NCI-H1105 (cell line): ENCODE results near the gene FTO.
"Not testable (repeated sequence)": the region's sequence is repeated elsewhere in the genome, so short reads cannot be mapped to it uniquely, and the experiment has no call there.

ENCODE experiments used
- DNase-seq: peaks from one replicate; lab custom pipeline; 2025; lab: John Stamatoyannopoulos, UW

FTO gene

GRCh38 chr16:53703590-53704444 lies at the start of gene FTO, which contains the start of gene RPGRIP1L:
Gene FTO, plus strand, starts transcription at chr16:53704156.
Gene RPGRIP1L, minus strand, starts transcription at chr16:53703859. Its CDS starts 3,136 bp downstream, at chr16:53700723.
- DNase-seq, result peak; percentile 100

GRCh38 chr16:53654946-53655345 lies 49.0 kb upstream of the FTO start:
- DNase-seq, result no peak

- no peak for DNase-seq
Measured at GRCh38 chr16:53662072-53662471, 41.9 kb upstream of the FTO start.

GRCh38 chr16:53664724-53665345 lies 39.1 kb upstream of the FTO start:
- no peak for DNase-seq

DNA sequence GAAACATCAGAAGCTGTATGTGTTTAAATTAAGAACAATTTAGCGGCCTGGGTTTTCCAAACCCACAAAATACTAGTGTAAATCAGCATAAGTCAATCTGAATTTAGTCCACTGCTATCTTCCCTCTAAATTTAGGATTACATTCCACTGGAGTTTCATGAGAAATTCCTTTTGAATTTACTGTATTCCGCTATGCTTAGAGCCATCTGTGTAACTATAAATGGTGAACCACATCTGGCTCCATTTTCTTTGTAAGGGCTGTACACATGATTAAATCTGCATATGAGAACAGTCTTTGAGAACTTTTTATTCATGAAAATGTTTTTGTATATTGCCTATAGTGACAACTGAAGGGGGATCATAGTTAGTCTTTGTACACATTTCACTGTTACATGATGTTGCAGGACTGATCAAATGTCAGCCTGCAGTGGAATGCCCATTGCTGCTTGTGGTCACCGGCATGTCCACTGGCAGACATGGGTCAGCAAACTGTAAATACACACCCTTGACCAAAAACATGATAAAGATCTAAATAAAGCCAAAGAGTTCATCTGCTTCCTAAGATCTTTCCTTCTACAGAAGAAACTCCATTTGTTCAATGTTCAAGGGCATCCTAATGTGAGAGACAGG lies 37.1 kb upstream of the FTO start:
- no peak for DNase-seq

- no peak for DNase-seq
Measured at GRCh38 chr16:53668869-53669268, 35.1 kb upstream of the FTO start.

GRCh38 chr16:53672461-53672860 lies 31.5 kb upstream of the FTO start:
- no peak for DNase-seq

DNA sequence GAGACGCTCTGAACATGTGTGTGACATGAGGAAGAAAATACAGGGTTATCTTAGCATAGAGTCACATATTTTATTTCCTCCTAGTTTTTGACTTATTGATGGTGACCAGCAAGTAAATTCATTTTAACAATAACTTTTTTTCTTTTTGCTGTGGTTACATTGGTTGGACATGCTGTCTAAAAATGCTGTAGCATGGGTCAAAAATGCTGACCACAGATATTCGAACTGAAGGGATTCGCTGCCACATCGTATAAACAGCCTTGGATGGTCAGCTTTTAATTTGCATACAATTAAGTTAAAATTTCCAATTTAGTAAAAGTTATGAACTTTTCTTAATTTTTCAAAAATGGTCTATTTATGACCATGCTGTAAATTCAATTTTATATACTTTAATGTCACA lies 30.8 kb upstream of the FTO start:
- no peak for DNase-seq

GRCh38 chr16:53678155-53678554 lies 25.8 kb upstream of the FTO start:
- DNase-seq, result no peak

DNA sequence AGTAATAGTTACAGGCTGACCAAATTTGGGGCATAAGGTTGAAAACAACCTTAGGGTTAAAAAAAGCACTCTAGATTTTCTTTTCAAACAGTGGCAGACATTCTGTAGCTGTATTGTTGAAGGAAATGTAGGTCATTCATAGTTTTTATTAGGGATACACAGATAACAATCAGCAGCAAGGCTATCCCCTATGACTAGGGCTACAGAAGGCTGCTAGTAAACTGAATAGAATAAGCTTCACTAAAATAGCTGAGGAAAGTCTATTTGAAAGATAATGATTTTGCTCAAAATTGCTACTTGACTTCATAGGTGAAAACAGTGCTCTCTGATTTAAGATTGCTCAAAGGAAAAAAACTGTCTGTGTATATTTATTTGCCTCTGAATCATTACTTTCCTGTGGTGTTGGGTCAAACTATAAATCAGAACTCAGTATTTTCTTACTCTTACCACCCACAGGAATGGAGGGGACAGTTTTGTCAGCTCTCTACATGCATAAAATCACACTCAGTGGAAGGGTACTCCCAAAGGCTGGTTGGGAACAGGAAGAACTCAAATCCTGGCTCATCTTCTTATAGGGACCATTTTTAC lies 25.1 kb upstream of the FTO start:
- DNase-seq, result no peak

DNA sequence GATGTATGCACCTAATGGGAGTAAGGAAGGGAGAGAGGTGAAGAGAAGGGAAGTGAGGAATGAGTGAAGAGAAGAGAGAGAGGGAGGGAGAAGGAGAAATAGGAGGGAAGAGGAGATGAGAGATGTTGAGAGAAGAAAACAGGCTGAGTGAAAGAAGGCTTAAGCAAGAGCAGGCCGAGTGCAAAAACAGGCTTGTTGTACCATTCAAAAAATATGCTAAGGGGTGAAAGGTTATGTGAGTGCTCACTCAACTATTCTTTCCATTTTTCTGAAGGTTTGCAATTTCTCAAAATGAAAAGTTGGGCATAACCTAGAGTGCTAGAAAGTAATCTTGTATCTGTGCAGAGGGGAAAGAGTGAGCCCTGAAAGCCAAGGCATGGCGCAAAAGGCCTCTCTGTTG lies 23.2 kb upstream of the FTO start:
- no peak for DNase-seq

GRCh38 chr16:53681354-53681753 lies 22.6 kb upstream of the FTO start:
- DNase-seq, result no peak

- DNase-seq, result not testable (repeated sequence)
Measured at GRCh38 chr16:53685334-53685733, 18.6 kb upstream of the FTO start.

- no peak for DNase-seq
Measured at GRCh38 chr16:53686710-53687109, 17.2 kb upstream of the FTO start.

DNA sequence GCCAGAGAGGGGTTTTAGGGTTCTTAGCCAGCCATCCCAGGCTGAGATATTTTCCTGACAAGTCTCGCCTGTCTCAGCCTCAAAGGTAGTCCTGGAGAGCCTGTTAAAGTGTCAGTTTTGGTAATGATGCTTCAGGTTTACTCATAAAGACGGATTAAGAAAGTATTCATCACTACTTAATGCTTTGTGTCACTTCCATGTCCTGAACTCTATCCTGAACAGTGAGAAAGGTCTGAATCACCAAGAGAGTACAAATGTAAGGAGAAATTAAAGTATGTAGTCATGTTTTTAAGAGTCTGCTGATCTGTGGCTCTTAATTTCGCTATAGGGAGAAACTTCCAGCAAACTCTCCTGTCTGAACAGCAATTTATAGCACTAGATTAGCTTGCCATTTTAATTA lies 14.3 kb upstream of the FTO start:
- no peak for DNase-seq

GRCh38 chr16:53690771-53691170 lies 13.2 kb upstream of the FTO start:
- DNase-seq, result no peak

GRCh38 chr16:53692146-53692545 lies 11.8 kb upstream of the FTO start:
- no peak for DNase-seq

DNA sequence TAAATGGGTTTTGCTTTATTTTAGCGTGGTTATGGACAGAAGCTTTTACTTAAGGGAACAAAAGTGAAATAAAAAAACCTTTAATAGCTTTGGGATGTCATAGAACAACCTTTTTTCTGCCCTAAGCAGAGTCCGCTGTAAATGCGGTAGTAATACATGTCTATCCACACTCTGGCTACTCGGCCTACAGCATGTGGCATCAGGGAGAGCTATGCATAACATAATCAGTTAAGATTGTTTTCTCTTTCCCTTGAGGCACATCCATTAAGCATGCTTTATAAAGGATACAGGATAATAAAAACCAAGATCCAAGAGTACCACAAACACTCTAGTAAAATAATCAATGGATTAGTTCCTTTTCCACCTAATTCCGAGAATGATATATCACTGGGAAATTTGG lies 10.6 kb upstream of the FTO start:
- DNase-seq, result no peak

GRCh38 chr16:53695070-53695469 lies 8.9 kb upstream of the FTO start:
- no peak for DNase-seq

GRCh38 chr16:53698271-53698670 lies 5.7 kb upstream of the FTO start:
- not testable (repeated sequence) for DNase-seq

DNA sequence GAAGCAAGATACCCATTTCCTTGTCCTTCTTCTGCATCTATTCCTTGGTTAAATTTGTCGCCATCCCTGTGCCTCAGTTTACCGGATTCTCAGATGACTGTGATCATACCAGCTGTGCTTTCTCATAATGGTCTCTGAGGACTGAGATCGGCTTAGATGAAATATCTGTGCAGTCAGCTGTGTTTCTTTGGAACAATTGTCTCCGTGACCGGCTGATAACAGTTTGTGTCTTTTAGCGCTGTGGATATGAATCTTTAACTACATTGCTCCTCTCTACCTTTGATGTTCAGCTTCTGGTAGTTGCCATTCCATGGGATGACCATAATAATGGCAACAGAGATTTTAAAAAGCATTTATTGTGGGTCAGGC lies 473 bp downstream of the FTO start:
- no peak for DNase-seq

GRCh38 chr16:53707671-53708070 lies 3.7 kb downstream of the FTO start:
- no peak for DNase-seq

DNA sequence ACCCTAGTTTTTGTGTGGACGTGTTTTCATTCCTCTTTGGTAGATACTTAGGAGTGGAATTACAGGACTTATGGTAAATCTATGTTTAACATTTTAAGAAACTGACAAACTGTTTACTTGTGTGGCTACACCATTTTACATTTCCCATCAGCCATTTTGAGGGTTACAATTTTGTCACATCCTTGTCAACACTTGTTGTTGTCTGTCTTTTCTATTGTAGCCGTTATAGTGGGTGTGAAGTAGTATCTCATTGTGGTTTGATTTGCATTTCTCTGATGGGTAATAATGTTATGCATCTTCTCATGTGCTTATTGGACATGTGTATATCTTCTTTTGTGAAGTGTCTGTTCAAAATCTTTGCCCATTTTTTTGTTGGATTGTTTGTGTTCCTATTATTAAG lies 4.5 kb downstream of the FTO start:
- DNase-seq, result no peak
